ENCODE results near the gene SHFL.

- no peak for TF ChIP-seq EZH2phosphoT487 (IDR thresholded peaks at IDR 0.05; ENCODE audit: borderline replicate concordance, low read length)
- TF ChIP-seq CTCF (IDR thresholded peaks at IDR 0.05; ENCODE audit: low read depth, low read length, poor library complexity, severe bottlenecking), result no peak
Measured at GRCh38 chr19:10069046-10069445, 17.1 kb upstream of the SHFL start.

Data from DOHH2 (cell line).